ENCODE data around the gene LDHB.

Gene LDHB

GRCh38 chr12:21644516-21644915 lies 13.1 kb downstream of the LDHB start:
- no peaks in the 10 kb centered on the region for H3K27me3 ChIP-seq (ENCODE audit: insufficient read depth, low read depth)
- no peak overlapping the region for H3K4me2 ChIP-seq
- peaks cover 40% of the 10 kb centered on the region for H3K4me1 ChIP-seq (ENCODE audit: low read depth, poor library complexity, severe bottlenecking)
- H4K20me1 ChIP-seq (ENCODE audit: insufficient read depth), result peaks cover 7% of the 10 kb centered on the region; the same call in 1 of the 2 replicates
- peaks cover 42% of the 10 kb centered on the region for H3K79me2 ChIP-seq (ENCODE audit: insufficient read depth, low read depth)
- no peak overlapping the region for H3K27ac ChIP-seq
- peaks cover 19% of the 10 kb centered on the region; the same call in 1 of the 2 replicates for H3K36me3 ChIP-seq (ENCODE audit: insufficient read depth)
- no peak overlapping the region for H3K4me3 ChIP-seq (IDR thresholded peaks at IDR 0.05; ENCODE audit: insufficient read depth, low read depth, low read length)
- H3K9ac ChIP-seq, result no peak overlapping the region
- no peak overlapping the region for H2AFZ ChIP-seq (ENCODE audit: low read depth)
- no peak for TF ChIP-seq CTCF (conservative IDR thresholded peaks at IDR 0.05; ENCODE audit: low read depth, low read length)

- no peaks in the 10 kb centered on the region for H3K27me3 ChIP-seq (ENCODE audit: insufficient read depth, low read depth)
- peaks cover 37% of the 10 kb centered on the region for H3K79me2 ChIP-seq (ENCODE audit: insufficient read depth, low read depth)
- no peak overlapping the region for H2AFZ ChIP-seq (ENCODE audit: low read depth)
- H3K4me3 ChIP-seq (IDR thresholded peaks at IDR 0.05; ENCODE audit: insufficient read depth, low read depth, low read length), result no peak overlapping the region
- no peak overlapping the region for H3K9ac ChIP-seq
- H4K20me1 ChIP-seq (ENCODE audit: insufficient read depth), result peaks cover 7% of the 10 kb centered on the region; the same call in 1 of the 2 replicates
- no peak overlapping the region for H3K27ac ChIP-seq
- H3K4me1 ChIP-seq (ENCODE audit: low read depth, poor library complexity, severe bottlenecking), result peaks cover 40% of the 10 kb centered on the region
- TF ChIP-seq CTCF (conservative IDR thresholded peaks at IDR 0.05; ENCODE audit: low read depth, low read length), result no peak
- peaks cover 19% of the 10 kb centered on the region; the same call in 1 of the 2 replicates for H3K36me3 ChIP-seq (ENCODE audit: insufficient read depth)
- H3K4me2 ChIP-seq, result no peak overlapping the region
Measured at GRCh38 chr12:21643758-21644157, 13.9 kb downstream of the LDHB start.

DNA sequence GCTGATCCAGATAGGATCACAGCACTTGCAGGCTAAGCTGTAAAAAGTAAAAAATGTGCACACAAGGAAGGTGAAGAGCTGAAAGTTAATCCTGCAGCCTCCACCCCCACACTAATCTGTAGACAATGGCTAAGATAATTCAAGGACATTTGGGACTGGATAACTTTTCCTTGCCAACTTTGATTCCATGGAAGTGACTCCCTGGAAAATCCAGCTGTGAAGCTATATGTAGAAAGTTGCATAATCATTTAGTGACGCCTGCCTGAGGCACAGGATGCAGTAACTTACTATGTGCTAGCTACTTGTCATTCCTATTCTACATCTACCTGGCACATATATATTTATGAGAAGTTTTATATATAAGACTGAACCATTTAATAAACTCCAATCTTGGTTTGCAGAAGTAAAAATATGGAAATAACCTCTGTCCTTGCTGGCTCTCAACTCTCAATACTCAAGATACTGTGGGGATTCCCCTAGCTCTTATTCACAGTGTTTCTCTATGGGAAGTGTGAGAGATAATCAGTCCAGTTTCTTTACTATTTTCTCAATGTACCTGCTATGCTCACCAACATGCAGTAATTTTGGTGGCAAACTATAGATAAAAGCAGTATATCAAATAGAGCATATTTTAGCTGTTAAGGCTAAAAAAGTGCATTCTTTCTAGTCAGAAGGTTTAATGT lies 14.8 kb downstream of the LDHB start:
- no peaks in the 10 kb centered on the region for H3K27me3 ChIP-seq (ENCODE audit: insufficient read depth, low read depth)
- H3K79me2 ChIP-seq (ENCODE audit: insufficient read depth, low read depth), result peaks cover 29% of the 10 kb centered on the region
- no peak overlapping the region for H3K27ac ChIP-seq
- no peak overlapping the region for H2AFZ ChIP-seq (ENCODE audit: low read depth)
- peaks cover 40% of the 10 kb centered on the region for H3K4me1 ChIP-seq (ENCODE audit: low read depth, poor library complexity, severe bottlenecking)
- TF ChIP-seq CTCF (conservative IDR thresholded peaks at IDR 0.05; ENCODE audit: low read depth, low read length), result no peak
- peaks cover 19% of the 10 kb centered on the region; the same call in 1 of the 2 replicates for H3K36me3 ChIP-seq (ENCODE audit: insufficient read depth)
- no peak overlapping the region for H3K4me2 ChIP-seq
- H3K9ac ChIP-seq, result no peak overlapping the region
- peaks cover 7% of the 10 kb centered on the region; the same call in 1 of the 2 replicates for H4K20me1 ChIP-seq (ENCODE audit: insufficient read depth)
- H3K4me3 ChIP-seq (IDR thresholded peaks at IDR 0.05; ENCODE audit: insufficient read depth, low read depth, low read length), result no peak overlapping the region

DNA sequence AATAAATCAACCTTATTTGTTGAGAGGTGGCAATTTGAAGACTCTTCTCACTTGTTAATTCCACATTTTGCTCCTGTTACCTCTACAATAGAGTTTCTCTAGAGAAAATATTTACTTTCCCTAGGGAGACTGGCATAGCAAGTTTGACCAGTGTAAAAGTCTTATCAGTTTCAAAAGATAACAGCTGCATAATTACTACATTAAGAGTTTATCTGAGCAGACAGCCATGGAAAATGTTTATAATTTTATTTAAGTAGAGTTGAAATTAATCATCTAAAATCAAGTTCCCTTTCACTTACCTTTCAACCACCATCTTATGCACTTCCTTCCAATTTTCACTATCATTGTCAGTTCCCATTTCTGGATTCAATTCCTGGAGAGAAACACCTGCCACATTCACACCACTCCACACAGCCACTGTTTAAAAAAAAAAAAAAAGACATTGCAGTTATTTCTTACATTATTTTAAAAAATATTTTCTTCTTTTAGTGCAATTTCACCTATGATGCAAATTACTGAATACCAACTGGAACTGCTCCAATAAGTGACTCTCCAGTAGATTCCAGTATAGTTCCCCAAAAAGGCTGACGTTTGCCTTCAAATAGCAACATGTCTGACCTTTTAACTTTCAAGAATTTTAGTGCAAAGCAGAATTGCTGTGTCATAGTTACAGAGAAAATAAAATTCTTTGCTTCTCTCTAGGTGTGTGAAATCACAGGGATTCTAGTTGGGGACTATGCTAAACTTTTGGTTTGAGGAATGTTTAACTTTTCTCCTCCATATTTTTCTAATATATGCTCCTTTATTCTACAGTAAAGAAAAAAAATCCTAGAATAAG lies 19.4 kb downstream of the LDHB start:
- no peak overlapping the region; the same call in 1 of the 2 replicates for H3K27ac ChIP-seq

More for the DNA sequence above, 19.4 kb downstream of the LDHB start:
- Histone ChIP-seq H4K20me1 (ENCODE audit: insufficient read depth) (peaks cover 7% of the 10 kb centered on the region; the same call in 1 of the 2 replicates), H3K79me2 (ENCODE audit: insufficient read depth, low read depth) (peaks cover 9% of the 10 kb centered on the region; the same call in 1 of the 2 replicates), H3K4me3 (IDR thresholded peaks at IDR 0.05; ENCODE audit: insufficient read depth, low read depth, low read length) (no peak overlapping the region), H3K36me3 (ENCODE audit: insufficient read depth) (peaks cover 17% of the 10 kb centered on the region; the same call in 1 of the 2 replicates), H2AFZ (ENCODE audit: low read depth) (no peak overlapping the region), H3K27me3 (ENCODE audit: insufficient read depth, low read depth) (no peaks in the 10 kb centered on the region), H3K9ac (no peak overlapping the region), H3K4me1 (ENCODE audit: low read depth, poor library complexity, severe bottlenecking) (peaks cover 9% of the 10 kb centered on the region), H3K4me2 (no peak overlapping the region)
- TF ChIP-seq CTCF (conservative IDR thresholded peaks at IDR 0.05; ENCODE audit: low read depth, low read length), result no peak
